Neural crest cell (in vitro differentiated cells): ENCODE data around the gene ADIPOQ. TPM values are rescaled to one million over a fixed set of nuclear protein-coding genes. Genes with fewer than 3 reads are reported as not detected.
"Not testable (repeated sequence)": the region's sequence is repeated elsewhere in the genome, so short reads cannot be mapped to it uniquely, and the experiment has no call there.

Source experiments
- DNase-seq: peaks from one replicate; pipeline ENCODE4 v3.0.0; 2021; ENCODE audit warnings: low read depth, mixed read lengths, low spot score
- H3K27ac Mint-ChIP-seq: one replicate; pipeline ENCODE4 v1.8.0; 2021; ENCODE audit warnings: mild to moderate bottlenecking, mixed read lengths; ENCODE audit not compliant: unreplicated experiment
- H3K27me3 Mint-ChIP-seq: 2 replicates; pipeline ENCODE4 v1.8.0; 2021; ENCODE audit warnings: low read depth, mild to moderate bottlenecking, mixed read lengths
- H3K36me3 Mint-ChIP-seq: 2 replicates; pipeline ENCODE4 v1.8.0; 2021; ENCODE audit warnings: low read depth, mild to moderate bottlenecking, mixed read lengths
- H3K4me1 Mint-ChIP-seq: 2 replicates; pipeline ENCODE4 v1.8.0; 2021; ENCODE audit warnings: mixed read lengths
- H3K4me3 Mint-ChIP-seq: one replicate; pipeline ENCODE4 v1.8.0; 2021; ENCODE audit warnings: mild to moderate bottlenecking, mixed read lengths
- H3K9me3 Mint-ChIP-seq: 2 replicates; pipeline ENCODE4 v1.8.0; 2021; ENCODE audit warnings: mixed read lengths
- total RNA-seq: library from RNA; stranded (reverse); gene quantifications from 2 replicates; pipeline ENCODE4 v1.2.1, GENCODE V29; 2021
- TF ChIP-seq, protein P1 (sequence below): fragments of 200-600 bp; sonication (generic); conservative IDR thresholded peaks from 2 replicates; pipeline ENCODE4 v1.5.0; 2021; ENCODE audit warnings: antibody characterized with exemption, mild to moderate bottlenecking

The ADIPOQ gene
- total RNA-seq, 1 donor from 2014 or later: not detected

DNA sequence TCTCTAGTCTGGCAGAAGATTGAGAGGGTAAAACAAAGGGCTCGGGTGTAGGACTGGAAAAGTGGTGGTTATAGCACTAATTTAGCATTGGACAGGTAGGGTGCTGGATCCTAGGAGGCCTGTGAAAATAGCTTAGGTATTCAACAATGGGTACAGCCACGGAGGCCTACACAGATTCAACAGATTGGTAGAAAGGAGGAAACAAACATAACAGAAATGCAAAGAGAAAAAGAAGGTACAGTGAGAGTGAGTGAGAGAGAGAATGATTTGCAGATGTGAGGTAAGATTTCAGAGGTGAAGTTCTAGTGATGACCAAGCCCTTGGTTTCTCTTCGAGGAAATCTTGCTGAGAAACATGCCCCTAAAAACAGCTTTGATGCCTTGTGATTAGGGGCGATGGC lies 37.9 kb downstream of the ADIPOQ start:
- no peak overlapping the region for H3K4me3 Mint-ChIP-seq
- H3K27me3 Mint-ChIP-seq: no peaks in the 10 kb centered on the region
- no peak overlapping the region for H3K27ac Mint-ChIP-seq
- peaks cover 5% of the 10 kb centered on the region for H3K9me3 Mint-ChIP-seq
- H3K36me3 Mint-ChIP-seq: no peaks in the 10 kb centered on the region
- DNase-seq: no peak
- TF ChIP-seq, protein P1, sequence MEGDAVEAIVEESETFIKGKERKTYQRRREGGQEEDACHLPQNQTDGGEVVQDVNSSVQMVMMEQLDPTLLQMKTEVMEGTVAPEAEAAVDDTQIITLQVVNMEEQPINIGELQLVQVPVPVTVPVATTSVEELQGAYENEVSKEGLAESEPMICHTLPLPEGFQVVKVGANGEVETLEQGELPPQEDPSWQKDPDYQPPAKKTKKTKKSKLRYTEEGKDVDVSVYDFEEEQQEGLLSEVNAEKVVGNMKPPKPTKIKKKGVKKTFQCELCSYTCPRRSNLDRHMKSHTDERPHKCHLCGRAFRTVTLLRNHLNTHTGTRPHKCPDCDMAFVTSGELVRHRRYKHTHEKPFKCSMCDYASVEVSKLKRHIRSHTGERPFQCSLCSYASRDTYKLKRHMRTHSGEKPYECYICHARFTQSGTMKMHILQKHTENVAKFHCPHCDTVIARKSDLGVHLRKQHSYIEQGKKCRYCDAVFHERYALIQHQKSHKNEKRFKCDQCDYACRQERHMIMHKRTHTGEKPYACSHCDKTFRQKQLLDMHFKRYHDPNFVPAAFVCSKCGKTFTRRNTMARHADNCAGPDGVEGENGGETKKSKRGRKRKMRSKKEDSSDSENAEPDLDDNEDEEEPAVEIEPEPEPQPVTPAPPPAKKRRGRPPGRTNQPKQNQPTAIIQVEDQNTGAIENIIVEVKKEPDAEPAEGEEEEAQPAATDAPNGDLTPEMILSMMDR: no peak
- peaks cover 5% of the 10 kb centered on the region for H3K4me1 Mint-ChIP-seq

DNA sequence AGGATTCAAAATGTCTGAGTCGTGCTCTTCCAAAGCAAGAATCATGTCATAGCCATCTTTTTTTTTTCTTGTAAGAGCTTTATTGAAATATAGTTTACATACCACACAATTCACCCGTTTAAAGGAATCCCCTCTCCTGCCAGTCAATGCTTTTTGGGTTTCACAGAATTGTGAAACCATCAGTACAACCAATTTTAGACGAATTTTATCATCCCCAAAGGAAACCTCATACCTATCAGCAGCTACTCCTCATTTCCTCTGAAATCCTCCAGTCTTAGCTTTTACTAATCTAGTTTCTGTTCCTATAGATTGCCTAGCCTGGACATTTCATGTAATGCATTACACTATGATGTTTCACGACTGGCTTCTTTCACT lies 39.6 kb downstream of the ADIPOQ start:
- DNase-seq: no peak
- no peaks in the 10 kb centered on the region for H3K36me3 Mint-ChIP-seq
- TF ChIP-seq, protein P1: no peak
- no peak overlapping the region for H3K4me3 Mint-ChIP-seq
- H3K27me3 Mint-ChIP-seq: no peaks in the 10 kb centered on the region
- H3K9me3 Mint-ChIP-seq: no peaks in the 10 kb centered on the region
- no peak overlapping the region for H3K27ac Mint-ChIP-seq
- peaks cover 13% of the 10 kb centered on the region for H3K4me1 Mint-ChIP-seq

DNA sequence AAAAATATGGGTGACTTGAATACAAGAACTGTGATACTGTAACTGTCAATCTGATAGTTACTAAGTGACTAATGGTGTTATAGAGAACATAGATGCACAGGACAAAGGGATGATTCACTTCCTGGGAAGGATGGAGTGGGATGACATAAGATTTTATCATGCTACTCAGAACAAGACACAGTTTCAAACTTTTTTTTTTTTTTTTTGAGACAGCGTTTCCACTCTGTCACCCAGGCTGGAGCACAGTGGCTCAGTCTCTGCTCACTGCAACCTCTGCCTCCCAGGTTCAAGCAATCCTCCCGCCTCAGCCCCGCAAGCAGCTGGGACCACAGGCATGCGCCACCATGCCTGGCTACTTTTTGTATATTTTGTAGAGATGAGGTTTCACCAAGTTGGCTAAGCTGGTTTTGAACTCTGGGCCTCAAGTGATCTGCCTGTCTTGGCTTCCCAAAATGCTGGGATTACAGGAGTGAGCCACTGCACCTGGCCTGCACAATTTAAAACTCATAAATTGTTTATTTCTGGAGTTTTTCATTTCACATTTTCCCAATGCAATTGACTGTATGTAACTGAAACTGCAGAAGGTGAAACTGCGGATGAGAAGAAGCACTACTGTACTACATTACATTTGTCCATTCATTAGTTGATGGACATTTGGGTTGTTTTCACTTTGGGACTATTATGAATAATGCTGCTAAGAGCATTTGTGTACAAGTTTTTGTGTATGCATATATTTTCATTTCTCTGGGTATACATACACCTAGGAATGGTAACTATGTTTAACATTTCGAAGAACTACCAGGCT lies 40.6 kb downstream of the ADIPOQ start:
- DNase-seq: no peak
- Mint-ChIP-seq H3K27me3 (peaks cover 3% of the 10 kb centered on the region), H3K27ac (no peak overlapping the region), H3K9me3 (no peaks in the 10 kb centered on the region), H3K4me1 (peaks cover 17% of the 10 kb centered on the region), H3K36me3 (no peaks in the 10 kb centered on the region), H3K4me3 (no peak overlapping the region)
- TF ChIP-seq, protein P1: no peak

DNA sequence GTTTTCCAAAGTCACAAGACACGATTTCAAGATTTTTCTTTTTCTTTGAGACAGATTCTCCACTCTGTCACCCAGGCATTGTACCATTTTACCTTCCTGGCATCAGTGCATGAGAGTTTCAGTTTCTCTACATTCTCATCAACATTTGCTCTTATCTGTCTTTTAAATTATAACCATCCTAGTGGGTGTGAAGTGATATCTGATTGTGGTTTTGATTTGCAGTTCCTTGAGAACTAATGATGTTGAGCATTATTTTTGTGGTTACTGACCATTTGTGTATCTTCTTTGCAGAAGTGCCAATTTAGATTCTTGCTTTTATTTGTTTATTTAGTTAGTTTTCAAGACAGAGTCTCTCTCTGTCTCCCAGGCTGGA lies 41.2 kb downstream of the ADIPOQ start:
- peaks cover 21% of the 10 kb centered on the region for H3K4me1 Mint-ChIP-seq
- H3K27ac Mint-ChIP-seq: no peak overlapping the region
- DNase-seq: no peak
- no peaks in the 10 kb centered on the region for H3K9me3 Mint-ChIP-seq
- TF ChIP-seq, protein P1: no peak
- H3K4me3 Mint-ChIP-seq: no peak overlapping the region
- H3K36me3 Mint-ChIP-seq: no peaks in the 10 kb centered on the region
- H3K27me3 Mint-ChIP-seq: peaks cover 7% of the 10 kb centered on the region

DNA sequence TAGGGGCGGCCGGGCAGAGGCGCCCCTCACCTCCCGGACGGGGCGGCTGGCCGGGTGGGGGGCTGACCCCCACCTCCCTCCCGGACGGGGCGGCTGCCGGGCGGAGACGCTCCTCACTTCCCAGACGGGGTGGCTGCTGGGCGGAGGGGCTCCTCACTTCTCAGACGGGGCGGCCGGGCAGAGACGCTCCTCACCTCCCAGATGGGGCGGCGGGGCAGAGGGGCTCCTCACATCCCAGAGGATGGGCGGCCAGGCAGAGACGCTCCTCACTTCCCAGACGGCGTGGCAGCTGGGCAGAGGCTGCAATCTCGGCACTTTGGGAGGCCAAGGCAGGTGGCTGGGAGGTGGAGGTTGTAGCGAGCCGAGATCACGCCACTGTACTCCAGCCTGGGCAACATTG lies 42.4 kb downstream of the ADIPOQ start:
- not testable (repeated sequence) for H3K27ac Mint-ChIP-seq, H3K4me3 Mint-ChIP-seq, H3K36me3 Mint-ChIP-seq, H3K9me3 Mint-ChIP-seq, DNase-seq
- peaks cover 23% of the 10 kb centered on the region for H3K4me1 Mint-ChIP-seq
- H3K27me3 Mint-ChIP-seq: peaks cover 10% of the 10 kb centered on the region

GRCh38 chr3:186886202-186886981 lies 43.9 kb downstream of the ADIPOQ start:
- H3K27ac Mint-ChIP-seq: no peak overlapping the region
- H3K9me3 Mint-ChIP-seq: peaks cover 3% of the 10 kb centered on the region
- no peaks in the 10 kb centered on the region for H3K36me3 Mint-ChIP-seq

DNA sequence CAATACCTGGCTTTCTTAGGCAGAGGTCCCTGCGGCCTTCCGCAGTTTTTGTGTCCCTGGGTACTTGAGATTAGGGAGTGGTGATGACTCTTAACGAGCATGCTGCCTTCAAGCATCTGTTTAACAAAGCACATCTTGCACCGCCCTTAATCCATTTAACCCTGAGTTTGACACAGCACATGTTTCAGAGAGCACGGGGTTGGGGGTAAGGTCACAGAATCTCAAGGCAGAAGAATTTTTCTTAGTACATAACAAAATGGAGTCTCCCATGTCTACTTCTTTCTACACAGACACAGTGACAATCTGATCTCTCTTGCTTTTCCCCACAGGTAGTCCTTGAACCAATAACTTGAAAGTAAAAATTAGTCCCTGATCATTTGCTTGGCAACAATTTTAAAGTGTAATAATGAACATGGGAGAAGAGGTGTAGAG lies 45.0 kb downstream of the ADIPOQ start:
- not testable (repeated sequence) for H3K36me3 Mint-ChIP-seq, H3K27ac Mint-ChIP-seq
- peaks cover 23% of the 10 kb centered on the region for H3K4me1 Mint-ChIP-seq

More at GRCh38 chr3:186886202-186886981, 43.9 kb downstream of the ADIPOQ start:
- Mint-ChIP-seq H3K4me3 (no peak overlapping the region), H3K4me1 (peaks cover 23% of the 10 kb centered on the region), H3K27me3 (peaks cover 10% of the 10 kb centered on the region)
- TF ChIP-seq, protein P1: no peak
- DNase-seq: no peak

More for the DNA sequence above, 45.0 kb downstream of the ADIPOQ start:
- not testable (repeated sequence) for H3K4me3 Mint-ChIP-seq, H3K9me3 Mint-ChIP-seq, DNase-seq
- peaks cover 10% of the 10 kb centered on the region for H3K27me3 Mint-ChIP-seq
